Neuronal stem cell (in vitro differentiated cells): ENCODE results near the gene TEX19.
A peak's percentile ranks its signal among the peaks of the same experiment; 100 is the strongest.

ENCODE experiments used
- DNase-seq: peaks from one replicate; pipeline ENCODE4 v3.0.0-alpha.2; 2013; ENCODE audit warnings: low spot score
- H2AFZ ChIP-seq: one replicate; pipeline ENCODE4 v1.6.1; 2013; ENCODE audit warnings: mild to moderate bottlenecking, low read length, inconsistent platforms
- H2AK5ac ChIP-seq: 2 replicates; pipeline ENCODE4 v1.6.1; 2013; ENCODE audit warnings: low read depth, mild to moderate bottlenecking, inconsistent platforms, low read length, moderate library complexity, mixed read lengths
- H2BK120ac ChIP-seq: 2 replicates; pipeline ENCODE4 v1.6.1; 2013; ENCODE audit warnings: low read depth, mild to moderate bottlenecking, inconsistent platforms, low read length, moderate library complexity, mixed read lengths
- H2BK12ac ChIP-seq: one replicate; pipeline ENCODE4 v1.6.1; 2013; ENCODE audit warnings: low read length, inconsistent platforms
- H2BK15ac ChIP-seq: 2 replicates; pipeline ENCODE4 v1.6.1; 2013; ENCODE audit warnings: mild to moderate bottlenecking, low read length, inconsistent platforms, mixed read lengths
- H2BK5ac ChIP-seq: one replicate; pipeline ENCODE4 v1.6.1; 2013; ENCODE audit warnings: inconsistent platforms, mild to moderate bottlenecking, low read length, moderate library complexity
- H3K14ac ChIP-seq: one replicate; pipeline ENCODE4 v1.6.1; 2013; ENCODE audit warnings: low read length, inconsistent platforms
- H3K18ac ChIP-seq: 2 replicates; pipeline ENCODE4 v1.6.1; 2013; ENCODE audit warnings: low read length, inconsistent platforms
- H3K23ac ChIP-seq: 2 replicates; pipeline ENCODE4 v1.6.1; 2013; ENCODE audit warnings: low read depth, mild to moderate bottlenecking, mixed read lengths, low read length, inconsistent platforms; ENCODE audit not compliant: poor library complexity
- H3K27ac ChIP-seq: replicated peaks from 3 replicates; pipeline ENCODE4 v1.5.1; 2013; ENCODE audit warnings: low read length, inconsistent platforms
- H3K27me3 ChIP-seq, 3 experiments: 2 replicates each; pipeline ENCODE4 v1.6.1; 2013; ENCODE audit warnings: low read length in 3 of 3, mild to moderate bottlenecking in 2 of 3, inconsistent platforms in 1 of 3, low read depth in 1 of 3, mixed read lengths in 1 of 3, moderate library complexity in 1 of 3; ENCODE audit not compliant: control insufficient read depth in 3 of 3, insufficient read depth in 3 of 3
- H3K36me3 ChIP-seq, 2 donors: replicated peaks in 1 of 2; 2 replicates each; pipeline ENCODE4 v1.6.1; 2013; ENCODE audit warnings: low read length in 2 of 2; ENCODE audit not compliant: control insufficient read depth in 2 of 2, insufficient read depth in 2 of 2
- H3K4ac ChIP-seq: 2 replicates; pipeline ENCODE4 v1.6.1; 2013; ENCODE audit warnings: inconsistent platforms, mild to moderate bottlenecking, low read length, moderate library complexity
- H3K4me1 ChIP-seq, 2 donors: 1 replicate in 1 of 2; 2 replicates in 1 of 2; pipeline ENCODE4 v1.6.1; 2013; ENCODE audit warnings: low read length in 2 of 2, low read depth in 1 of 2; ENCODE audit not compliant: control insufficient read depth in 2 of 2, insufficient read depth in 1 of 2
- H3K4me2 ChIP-seq: one replicate; pipeline ENCODE4 v1.6.1; 2013; ENCODE audit warnings: mild to moderate bottlenecking, low read length, inconsistent platforms; ENCODE audit not compliant: insufficient read depth, poor library complexity, severe bottlenecking
- H3K4me3 ChIP-seq, 2 donors: 2 replicates each; pipeline ENCODE4 v1.5.1; 2013; ENCODE audit warnings: low read length in 2 of 2, mild to moderate bottlenecking in 2 of 2, inconsistent platforms in 1 of 2, moderate library complexity in 1 of 2
- H3K79me1 ChIP-seq: one replicate; pipeline ENCODE4 v1.6.1; 2013; ENCODE audit warnings: low read depth, mild to moderate bottlenecking, inconsistent platforms, low read length, moderate library complexity
- H3K9ac ChIP-seq: one replicate; pipeline ENCODE4 v1.6.1; 2013; ENCODE audit warnings: mild to moderate bottlenecking, low read depth, low read length, inconsistent platforms; ENCODE audit not compliant: poor library complexity
- H3K9me3 ChIP-seq, 2 donors: replicated peaks in 1 of 2; 2 replicates each; pipeline versions ENCODE3 to v1.6.1; 2013; ENCODE audit warnings: low read length in 2 of 2, mild to moderate bottlenecking in 2 of 2, inconsistent platforms in 1 of 2, low read depth in 1 of 2, mixed read lengths in 1 of 2, moderate library complexity in 1 of 2; ENCODE audit not compliant: control insufficient read depth in 2 of 2, insufficient read depth in 1 of 2
- H4K8ac ChIP-seq: one replicate; pipeline ENCODE4 v1.6.1; 2013; ENCODE audit warnings: low read depth, mild to moderate bottlenecking, inconsistent platforms, low read length, moderate library complexity
- H4K91ac ChIP-seq: one replicate; pipeline ENCODE4 v1.6.1; 2013; ENCODE audit warnings: low read length, low read depth, mild to moderate bottlenecking, inconsistent platforms; ENCODE audit not compliant: poor library complexity
- WGBS, 2 donors: extraction: QIAGEN DNeasy Blood & Tissue Kit; methylation state at CpG; one replicate each; pipeline ENCODE4 v1.1.7; 2013; ENCODE audit warnings: missing lambda C conversion rate in 2 of 2, mixed read lengths in 1 of 2; ENCODE audit not compliant: insufficient read length in 2 of 2, insufficient replicate concordance in 1 of 2; ENCODE audit errors: extremely low coverage in 2 of 2; 5-methylcytosine and 5-hydroxymethylcytosine counted together

TEX19 gene

GRCh38 chr17:82388223-82388921 lies 29.3 kb downstream of the TEX19 start:
- Histone ChIP-seq H2BK12ac (no peak overlapping the region), H2AFZ (no peak overlapping the region), H3K4ac (no peak overlapping the region), H3K4me2 (no peak overlapping the region), H2AK5ac (no peak overlapping the region), H3K36me3 (peaks cover 4 to 18% of the 10 kb centered on the region in 2 donors), H3K14ac (peak overlapping the region; percentile 79), H3K79me1 (no peaks in the 10 kb centered on the region), H3K4me1 (peaks cover 14 to 25% of the 10 kb centered on the region in 2 donors), H3K23ac (peak overlapping the region; percentile 89), H3K18ac (peak overlapping the region; percentile 64), H2BK15ac (no peak overlapping the region), H2BK5ac (no peak overlapping the region), H3K27me3 (no peaks in the 10 kb centered on the region), H4K8ac (no peak overlapping the region), H3K9ac (peak overlapping the region; percentile 85), H3K9me3 (no peaks in the 10 kb centered on the region), H4K91ac (no peak overlapping the region), H2BK120ac (no peak overlapping the region), H3K4me3 (peak overlapping the region in 1 of 2 donors; percentile 46), H3K27ac (no peak overlapping the region)
- no peak for DNase-seq
- no CpG with 5 or more reads among the region's 34 CpGs for WGBS, 2 donors

GRCh38 chr17:82388922-82389283 lies 29.9 kb downstream of the TEX19 start:
- Histone ChIP-seq H3K18ac (no peak overlapping the region), H2BK120ac (no peak overlapping the region)

GRCh38 chr17:82389379-82389778 lies 30.3 kb downstream of the TEX19 start:
- H3K9me3 ChIP-seq: no peaks in the 10 kb centered on the region
- no peak overlapping the region for H3K23ac ChIP-seq

More at GRCh38 chr17:82388922-82389283, 29.9 kb downstream of the TEX19 start:
- Histone ChIP-seq H3K4me3 (no peak overlapping the region), H4K91ac (no peak overlapping the region), H2AFZ (no peak overlapping the region), H4K8ac (no peak overlapping the region), H3K4me2 (no peak overlapping the region), H3K4ac (no peak overlapping the region), H3K27ac (no peak overlapping the region), H3K36me3 (peaks cover 4 to 21% of the 10 kb centered on the region in 2 donors), H3K14ac (no peak overlapping the region), H3K4me1 (peaks cover 11 to 23% of the 10 kb centered on the region in 2 donors), H3K23ac (no peak overlapping the region), H2BK12ac (no peak overlapping the region), H2BK15ac (no peak overlapping the region), H3K9ac (no peak overlapping the region), H2BK5ac (no peak overlapping the region), H3K9me3 (no peaks in the 10 kb centered on the region), H2AK5ac (no peak overlapping the region), H3K79me1 (no peaks in the 10 kb centered on the region), H3K27me3 (no peaks in the 10 kb centered on the region)
- DNase-seq: no peak
- WGBS, 2 donors: no CpG with 5 or more reads among the region's 21 CpGs

GRCh38 chr17:82390015-82390859 lies 31.2 kb downstream of the TEX19 start:
- Histone ChIP-seq H3K18ac (no peak overlapping the region), H3K27me3 (no peaks in the 10 kb centered on the region), H3K79me1 (no peaks in the 10 kb centered on the region), H3K14ac (no peak overlapping the region), H2AK5ac (no peak overlapping the region), H3K4me2 (no peak overlapping the region), H3K4me1 (peaks cover 8 to 12% of the 10 kb centered on the region in 2 donors), H3K9me3 (no peaks in the 10 kb centered on the region), H3K23ac (peak overlapping the region; percentile 80), H4K8ac (no peak overlapping the region), H2AFZ (no peak overlapping the region), H2BK12ac (no peak overlapping the region), H2BK5ac (no peak overlapping the region), H2BK120ac (no peak overlapping the region), H3K36me3 (peaks cover 4 to 29% of the 10 kb centered on the region in 2 donors), H4K91ac (no peak overlapping the region), H3K27ac (no peak overlapping the region), H3K9ac (peak overlapping the region; percentile 44), H3K4ac (no peak overlapping the region), H2BK15ac (no peak overlapping the region), H3K4me3 (peak overlapping the region in 1 of 2 donors; percentile 11)
- no CpG with 5 or more reads among the region's 34 CpGs for WGBS, 2 donors
- DNase-seq: no peak

More at GRCh38 chr17:82389379-82389778, 30.3 kb downstream of the TEX19 start:
- Histone ChIP-seq H4K91ac (no peak overlapping the region), H3K4me3 (no peak overlapping the region), H2BK12ac (no peak overlapping the region), H2BK5ac (no peak overlapping the region), H2AK5ac (no peak overlapping the region), H3K4ac (no peak overlapping the region), H3K4me2 (no peak overlapping the region), H3K4me1 (peaks cover 11 to 20% of the 10 kb centered on the region in 2 donors), H3K18ac (no peak overlapping the region), H3K9ac (no peak overlapping the region), H4K8ac (no peak overlapping the region), H3K14ac (no peak overlapping the region), H3K36me3 (peaks cover 4 to 24% of the 10 kb centered on the region in 2 donors), H3K79me1 (no peaks in the 10 kb centered on the region), H3K27me3 (no peaks in the 10 kb centered on the region), H3K27ac (no peak overlapping the region), H2BK15ac (no peak overlapping the region), H2AFZ (no peak overlapping the region), H2BK120ac (no peak overlapping the region)
- WGBS, 2 donors: no CpG with 5 or more reads among the region's 10 CpGs
- no peak for DNase-seq
